GM12878 (cell line): ENCODE results near the gene TREH.

ENCODE experiments used
- CBFB ChIP-seq: IDR thresholded peaks from 2 replicates; pipeline ENCODE4 v1.6.1; 2016; ENCODE audit warnings: antibody characterized with exemption, low read depth
- CTCF ChIP-seq, 3 experiments: IDR thresholded peaks in 2 of 3; conservative IDR thresholded peaks in 1 of 3; 2 replicates each; pipeline ENCODE4 v1.5.1; 2011; ENCODE audit warnings: low read depth in 3 of 3, low read length in 3 of 3, mild to moderate bottlenecking in 3 of 3, control low read depth in 2 of 3, moderate library complexity in 2 of 3, inconsistent platforms in 1 of 3, mixed read lengths in 1 of 3; ENCODE audit not compliant: control insufficient read depth in 2 of 3, insufficient read depth in 1 of 3; ENCODE audit errors: extremely low read depth in 1 of 3
- DPF2 ChIP-seq: fragments of 450-650 bp; IDR thresholded peaks from 2 replicates; pipeline ENCODE4 v1.6.1; 2017; ENCODE audit warnings: mild to moderate bottlenecking
- EGR1 ChIP-seq, 2 experiments: IDR thresholded peaks; 1 replicate in 1 of 2; 2 replicates in 1 of 2; pipeline ENCODE4 v1.6.1; 2011 to 2012; ENCODE audit warnings: low read depth in 2 of 2, low read length in 2 of 2, borderline replicate concordance in 1 of 2, mild to moderate bottlenecking in 1 of 2, moderate library complexity in 1 of 2
- EZH2 ChIP-seq: IDR thresholded peaks from 2 replicates; pipeline ENCODE4 v1.6.1; 2012; ENCODE audit warnings: low read depth, mild to moderate bottlenecking, control low read depth, inconsistent platforms, low read length, borderline replicate concordance; ENCODE audit not compliant: control insufficient read depth
- GABPA ChIP-seq: IDR thresholded peaks from 2 replicates; pipeline ENCODE4 v1.6.1; 2014; ENCODE audit warnings: antibody characterized with exemption, low read depth, mild to moderate bottlenecking, inconsistent platforms
- IKZF2 ChIP-seq, 2 experiments: fragments of 450-650 bp; IDR thresholded peaks; 2 replicates each; pipeline ENCODE4 v1.6.1; 2017; ENCODE audit warnings: mild to moderate bottlenecking in 2 of 2, moderate library complexity in 2 of 2
- POLR2A ChIP-seq: IDR thresholded peaks from 2 replicates; pipeline ENCODE4 v1.6.1; 2011; ENCODE audit warnings: low read depth, mild to moderate bottlenecking, low read length
- POLR2AphosphoS5 ChIP-seq: IDR thresholded peaks from 2 replicates; pipeline ENCODE4 v1.6.1; 2011; ENCODE audit warnings: mild to moderate bottlenecking, low read length, inconsistent platforms
- USF1 ChIP-seq: IDR thresholded peaks from 2 replicates; pipeline ENCODE4 v1.6.1; 2011; ENCODE audit warnings: borderline replicate concordance, low read depth, mild to moderate bottlenecking, moderate library complexity, mixed read lengths, low read length; ENCODE audit not compliant: insufficient read depth; ENCODE audit errors: extremely low read length
- USF2 ChIP-seq: IDR thresholded peaks from 2 replicates; pipeline ENCODE4 v1.6.1; 2011; ENCODE audit warnings: low read depth, low read length, improper control_type of control experiment, borderline replicate concordance
- ZZZ3 ChIP-seq: IDR thresholded peaks from 2 replicates; pipeline ENCODE4 v1.6.1; 2011; ENCODE audit warnings: low read depth; ENCODE audit not compliant: control insufficient read depth, insufficient read length
- TF ChIP-seq, protein P1 (sequence below): fragments of 450-650 bp; IDR thresholded peaks from 2 replicates; pipeline ENCODE4 v1.6.1; 2014; ENCODE audit warnings: mild to moderate bottlenecking

DNA sequence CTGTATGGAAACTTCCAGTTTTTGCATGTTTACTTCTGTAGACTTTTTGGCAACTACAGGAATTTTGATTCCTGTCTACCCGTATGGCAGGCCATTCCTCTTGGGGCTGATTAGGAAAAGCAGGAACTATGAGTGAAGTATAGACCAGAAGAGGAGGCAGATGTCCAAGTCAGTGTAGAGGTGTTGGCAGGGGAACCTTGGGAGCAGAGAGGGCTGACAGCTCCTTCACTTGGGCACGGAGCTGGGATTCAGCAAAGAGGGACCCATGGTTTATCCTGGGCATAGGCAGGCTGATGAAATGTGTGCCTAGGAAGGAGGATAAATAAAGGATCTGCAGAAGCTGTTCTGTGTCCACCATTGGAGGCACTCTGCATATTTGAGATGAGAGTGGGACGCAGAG, 33.1 kb downstream of the TREH start:
- TF ChIP-seq POLR2AphosphoS5 (no peak), DPF2 (no peak), GABPA (no peak), USF2 (no peak), POLR2A (no peak), EZH2 (no peak), IKZF2 (IDR thresholded peaks at IDR 0.05) (no peak), ZZZ3 (no peak), CTCF (IDR thresholded peaks at IDR 0.05 in 2 of 3, conservative IDR thresholded peaks at IDR 0.05 in 1 of 3; ENCODE audit: control insufficient read depth in 2 of 3, extremely low read depth in 1 of 3, insufficient read depth in 1 of 3, low read depth in 3 of 3, low read length in 3 of 3) (no peak), EGR1 (IDR thresholded peaks at IDR 0.05; ENCODE audit: borderline replicate concordance in 1 of 2, low read depth in 2 of 2, low read length in 2 of 2) (no peak), USF1 (no peak), CBFB (no peak)
- TF ChIP-seq, protein P1, sequence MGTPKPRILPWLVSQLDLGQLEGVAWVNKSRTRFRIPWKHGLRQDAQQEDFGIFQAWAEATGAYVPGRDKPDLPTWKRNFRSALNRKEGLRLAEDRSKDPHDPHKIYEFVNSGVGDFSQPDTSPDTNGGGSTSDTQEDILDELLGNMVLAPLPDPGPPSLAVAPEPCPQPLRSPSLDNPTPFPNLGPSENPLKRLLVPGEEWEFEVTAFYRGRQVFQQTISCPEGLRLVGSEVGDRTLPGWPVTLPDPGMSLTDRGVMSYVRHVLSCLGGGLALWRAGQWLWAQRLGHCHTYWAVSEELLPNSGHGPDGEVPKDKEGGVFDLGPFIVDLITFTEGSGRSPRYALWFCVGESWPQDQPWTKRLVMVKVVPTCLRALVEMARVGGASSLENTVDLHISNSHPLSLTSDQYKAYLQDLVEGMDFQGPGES: no peak
